Activated CD8-positive, alpha-beta memory T cell treated with anti-CD3 and anti-CD28 coated beads, Interleukin-2, amount 50 U/mL, for 24 hours (primary cell): ENCODE data around the gene NTHL1.

ENCODE experiments used
- DNase-seq: peaks from one replicate; pipeline ENCODE4 v3.0.0-alpha.2; 2020; ENCODE audit errors: extremely low read depth

The NTHL1 gene

DNA sequence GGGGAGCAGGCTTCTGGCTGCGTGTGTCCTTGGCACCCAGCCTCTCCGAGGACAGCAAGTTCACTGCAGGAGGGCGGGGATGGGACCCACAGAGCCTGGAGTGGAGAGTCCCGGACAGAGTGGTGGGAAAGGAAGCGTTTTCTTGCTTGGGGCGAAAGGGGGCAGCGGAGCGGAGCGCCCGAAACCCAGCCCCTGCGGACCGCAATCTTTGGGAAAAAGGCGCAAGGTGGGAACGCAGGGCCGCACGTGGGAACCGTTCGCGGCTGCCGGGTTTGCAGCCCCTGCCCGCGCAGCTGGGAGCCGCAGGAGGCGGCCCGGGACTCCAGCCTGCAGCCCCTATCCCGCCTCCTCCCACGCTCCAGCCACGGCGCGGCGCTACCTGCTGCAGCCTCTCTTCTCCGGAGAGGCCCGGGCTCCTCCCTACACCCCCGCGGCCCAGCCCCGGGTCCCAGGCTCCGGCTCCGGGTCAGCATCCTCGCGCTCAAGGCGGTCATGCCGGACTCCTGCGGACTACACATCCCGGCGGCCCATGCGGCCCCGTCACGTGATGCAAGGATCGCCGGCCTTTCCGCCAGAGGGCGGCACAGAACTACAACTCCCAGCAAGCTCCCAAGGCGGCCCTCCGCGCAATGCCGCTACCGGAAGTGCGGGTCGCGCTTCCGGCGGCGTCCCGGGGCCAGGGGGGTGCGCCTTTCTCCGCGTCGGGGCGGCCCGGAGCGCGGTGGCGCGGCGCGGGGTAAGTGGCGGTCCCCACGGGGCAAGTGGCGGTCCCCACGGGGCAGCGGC lies at the start of gene NTHL1, which contains the start of gene TSC2:
TSS of gene NTHL1 (minus strand) at position 505 of the 786 bp plus-strand sequence. CDS start at position 494, 11 bp downstream.
TSS of gene TSC2 (plus strand) at position 656 of the 786 bp plus-strand sequence. CDS start 631 bp downstream, outside the sequence.
- peak; percentile 87 for DNase-seq

DNA sequence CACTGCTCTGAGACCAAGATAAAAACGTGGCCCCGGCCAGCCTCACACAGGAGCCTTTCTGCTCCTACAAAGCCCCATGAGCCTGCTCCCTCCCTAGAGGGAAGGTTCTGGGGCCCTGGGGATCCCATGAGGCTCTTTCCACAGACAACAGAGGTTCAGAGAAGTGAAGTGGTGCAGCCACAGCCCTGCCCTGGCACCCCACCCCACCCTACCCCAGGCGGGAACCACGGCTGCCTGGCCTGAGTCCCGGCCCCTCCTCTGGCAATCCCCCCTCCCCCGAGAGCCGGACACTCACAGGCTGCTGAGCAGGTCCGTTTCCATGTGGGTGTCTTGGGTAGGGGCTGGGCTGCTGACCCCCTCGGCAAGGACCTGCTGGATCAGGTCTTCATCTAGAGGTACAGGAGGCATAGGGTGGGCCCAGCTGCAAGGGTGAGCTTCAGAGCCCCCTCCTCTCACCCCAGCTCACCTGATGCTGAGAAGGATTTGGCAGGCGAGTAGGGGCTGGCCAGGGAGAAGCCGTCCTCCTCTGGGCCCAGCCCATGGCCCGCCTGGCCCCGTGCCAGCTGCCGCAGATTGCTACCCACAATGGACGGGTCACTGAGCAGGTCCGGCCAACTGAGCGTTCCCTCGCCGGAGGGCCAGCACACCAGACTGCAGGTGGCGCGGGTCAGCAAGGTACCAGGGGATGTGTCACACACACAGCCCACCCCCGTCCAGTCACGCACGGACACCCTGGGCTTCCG lies 49.4 kb upstream of the NTHL1 start:
- no peak for DNase-seq

DNA sequence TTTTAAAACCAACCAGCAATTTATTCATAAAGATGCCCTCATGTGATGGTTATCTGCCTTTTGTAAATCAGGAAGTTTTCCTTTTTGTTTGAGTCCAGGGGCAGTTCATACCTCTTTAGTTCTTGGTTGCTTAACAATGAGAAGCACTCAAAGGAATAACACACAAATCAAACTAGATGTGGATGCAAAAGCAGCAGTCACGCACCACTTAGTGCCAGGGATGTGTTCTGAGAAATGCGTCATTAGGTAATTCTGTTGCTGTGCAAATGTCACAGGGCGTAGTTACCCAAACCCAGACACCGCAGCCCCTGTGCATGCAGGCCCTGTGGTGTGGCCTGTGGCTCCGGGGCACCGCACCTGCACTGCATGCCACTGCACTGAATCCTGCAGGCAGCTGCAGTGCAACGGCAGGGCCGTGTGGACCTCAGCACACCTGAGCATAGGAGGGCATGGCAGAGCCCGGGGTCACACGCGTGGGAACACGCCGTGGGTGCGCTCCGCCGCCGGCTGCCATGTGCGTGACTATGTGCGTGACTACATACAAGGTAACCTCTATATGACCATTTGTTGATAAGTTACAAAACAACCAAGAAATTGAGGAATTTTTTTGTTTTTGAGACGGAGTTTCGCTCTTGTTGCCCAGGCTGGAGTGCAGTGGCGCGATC lies 48.4 kb upstream of the NTHL1 start:
- DNase-seq, result no peak

DNA sequence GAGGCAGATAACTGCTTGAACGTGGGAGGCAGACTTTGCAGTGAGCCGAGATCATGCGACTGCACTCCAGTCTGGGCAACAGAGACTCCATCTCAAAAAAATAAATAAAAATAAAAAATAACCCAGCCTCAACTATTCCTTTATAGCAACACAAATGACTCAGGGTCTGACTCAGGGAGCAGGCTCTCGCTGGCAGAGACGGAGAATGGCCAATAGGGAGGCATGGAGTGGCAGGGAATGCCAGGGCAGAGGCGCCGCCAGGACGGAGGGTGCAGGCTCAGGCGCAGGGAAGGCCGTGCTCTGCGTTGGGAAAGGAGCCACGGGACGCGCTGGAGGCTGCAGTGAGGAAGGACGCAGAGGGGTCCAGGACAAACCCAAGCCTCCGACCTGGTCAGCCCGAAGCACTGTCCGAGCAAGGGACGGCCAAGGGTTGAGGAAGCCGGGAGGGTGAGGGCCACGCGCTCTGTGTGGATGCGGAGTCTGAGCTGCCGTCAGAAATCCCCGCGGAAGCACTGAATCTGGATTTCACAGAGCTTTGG lies 47.8 kb upstream of the NTHL1 start:
- DNase-seq, result no peak

DNA sequence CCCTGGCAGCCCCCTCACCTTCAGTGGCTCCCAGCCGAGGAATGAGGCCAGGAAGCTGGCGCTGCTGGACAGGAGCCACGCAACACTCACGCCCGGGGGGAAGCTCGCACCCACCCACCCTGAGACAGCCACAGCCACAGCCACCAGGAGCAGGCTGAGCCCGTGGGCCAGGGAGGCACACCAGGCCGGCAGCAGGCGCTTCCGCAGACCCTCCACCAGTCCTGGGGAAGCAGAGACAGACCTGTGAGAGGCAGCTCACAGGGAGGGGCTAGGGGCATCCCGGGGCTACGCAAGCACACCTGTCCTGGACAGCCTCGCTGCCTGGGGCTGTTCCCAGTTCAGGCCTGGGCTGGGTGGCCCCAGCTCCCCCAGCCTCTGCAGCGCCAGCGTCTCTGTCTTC lies 46.2 kb upstream of the NTHL1 start:
- no peak for DNase-seq

DNA sequence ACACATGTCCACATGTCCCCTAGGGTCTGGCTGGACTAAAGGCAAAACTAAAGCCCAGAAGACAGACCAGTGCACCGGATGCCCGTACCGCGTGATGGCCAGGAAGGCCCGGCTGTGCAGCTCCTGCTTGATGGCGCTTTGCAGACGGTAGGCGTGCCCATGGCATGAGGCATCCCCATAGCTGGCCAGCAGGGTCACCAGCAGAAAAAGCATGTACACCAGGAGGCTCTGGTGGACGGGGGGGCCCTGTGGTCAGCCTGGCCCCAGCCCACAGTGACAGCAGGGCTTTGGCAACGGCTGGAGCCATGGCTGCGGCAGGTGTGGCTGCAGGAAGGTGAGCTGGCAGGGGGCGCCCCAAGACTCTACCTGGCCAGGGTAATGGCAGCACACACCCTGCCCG lies 45.2 kb upstream of the NTHL1 start:
- no peak for DNase-seq

DNA sequence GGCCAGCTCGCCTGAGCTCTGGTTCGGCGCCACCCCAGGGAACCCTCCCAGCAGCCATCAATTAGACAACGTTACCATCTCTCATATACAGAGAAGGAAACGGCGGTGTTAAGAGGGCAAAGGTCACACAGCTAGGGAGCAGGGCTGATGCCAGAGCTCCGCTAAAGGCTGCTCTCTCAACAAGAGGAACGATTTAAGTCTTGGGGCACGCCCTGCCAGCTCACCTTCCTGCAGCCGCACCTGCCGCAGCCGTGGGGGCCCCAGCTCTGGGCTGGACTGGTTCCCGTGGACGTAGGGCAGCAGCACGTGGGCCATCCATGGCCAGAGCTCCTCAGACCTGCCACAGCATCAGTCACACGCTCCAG lies 44.6 kb upstream of the NTHL1 start:
- no peak for DNase-seq

DNA sequence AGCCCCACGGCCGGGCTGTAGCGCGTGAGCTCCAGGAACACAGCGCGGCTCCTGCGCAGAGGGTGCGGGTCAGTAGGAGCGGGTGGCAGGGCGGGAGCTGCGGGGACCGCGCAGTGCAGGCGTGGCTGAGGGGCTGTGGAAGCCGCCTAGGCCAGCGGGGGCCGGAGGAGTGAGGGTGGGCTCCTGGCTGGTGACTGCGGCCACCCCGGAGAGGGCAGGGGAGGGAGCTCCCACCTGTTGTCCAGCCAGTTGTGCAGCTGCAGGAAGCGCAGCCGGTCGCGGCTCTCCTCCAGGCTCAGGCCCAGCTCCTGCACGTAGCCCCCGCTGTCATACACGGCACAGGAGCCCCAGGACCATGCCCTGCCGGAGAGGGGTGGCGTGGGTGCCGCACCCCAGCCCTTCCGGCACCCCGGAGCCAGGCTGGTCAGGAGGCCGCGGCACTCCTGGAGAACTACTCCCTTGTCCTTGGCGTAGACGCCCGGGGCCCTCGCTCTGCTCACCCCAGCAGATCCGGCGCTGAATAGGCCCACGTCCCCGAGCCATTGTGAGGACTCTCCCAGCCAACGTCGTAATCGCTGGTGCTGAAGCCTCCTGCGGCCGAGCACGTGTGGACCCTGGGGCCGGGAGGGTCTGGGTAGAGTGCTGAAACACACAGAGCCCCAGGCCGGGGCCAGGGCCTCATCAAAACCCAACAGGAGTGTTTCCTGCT lies 44.1 kb upstream of the NTHL1 start:
- no peak for DNase-seq

DNA sequence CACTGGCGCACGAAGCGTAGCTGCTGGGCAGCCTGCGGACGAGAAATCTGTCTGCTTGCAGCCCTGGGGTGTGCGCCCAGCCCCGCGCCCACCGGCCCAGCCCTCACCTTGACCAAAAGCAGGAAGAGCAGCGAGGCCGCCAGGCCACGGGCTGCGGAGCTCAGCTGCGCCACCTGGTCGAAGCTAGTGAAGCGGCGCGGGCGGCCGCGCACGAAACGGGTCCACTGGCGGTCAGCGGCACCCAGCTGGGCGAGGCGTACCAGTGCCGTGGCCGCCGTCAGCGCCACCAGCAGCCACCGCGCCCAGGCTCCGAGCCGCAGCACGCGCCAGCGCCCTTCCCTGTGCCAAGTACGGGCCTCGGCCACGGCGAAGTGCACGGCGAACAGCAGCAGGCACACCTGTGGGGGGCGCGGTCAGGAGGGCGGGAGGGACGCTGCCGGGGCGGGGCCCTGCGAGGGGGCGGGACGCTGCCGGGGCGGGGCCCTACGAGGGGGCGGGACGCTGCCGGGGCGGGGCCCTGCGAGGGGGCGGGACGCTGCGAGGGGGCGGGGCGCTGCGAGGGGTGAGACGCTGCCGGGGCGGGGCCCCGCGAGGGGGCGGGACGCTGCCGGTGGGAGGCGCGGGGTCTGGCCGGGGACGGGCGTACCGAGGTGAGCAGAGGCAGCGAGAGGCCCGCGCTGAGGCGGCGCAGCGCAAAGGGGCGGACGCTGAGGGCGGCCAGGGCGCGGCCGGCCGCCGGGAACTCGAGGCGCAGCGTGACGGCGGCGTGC lies 43.3 kb upstream of the NTHL1 start:
- DNase-seq, result no peak

DNA sequence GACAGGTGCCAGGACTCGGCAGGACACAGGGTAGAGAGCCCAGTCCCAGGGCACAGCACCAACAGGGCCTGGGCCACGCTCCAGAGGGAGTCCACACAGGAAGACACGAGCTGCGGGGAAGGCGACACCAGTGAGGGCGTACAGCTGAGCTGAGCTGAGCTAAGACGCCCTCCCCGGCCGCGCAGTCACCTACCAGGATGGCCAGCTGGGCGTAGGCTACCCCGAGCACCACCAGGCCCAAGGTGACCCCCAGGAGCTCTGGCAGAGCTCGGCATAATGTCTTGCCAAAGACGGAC lies 42.8 kb upstream of the NTHL1 start:
- DNase-seq, result no peak

DNA sequence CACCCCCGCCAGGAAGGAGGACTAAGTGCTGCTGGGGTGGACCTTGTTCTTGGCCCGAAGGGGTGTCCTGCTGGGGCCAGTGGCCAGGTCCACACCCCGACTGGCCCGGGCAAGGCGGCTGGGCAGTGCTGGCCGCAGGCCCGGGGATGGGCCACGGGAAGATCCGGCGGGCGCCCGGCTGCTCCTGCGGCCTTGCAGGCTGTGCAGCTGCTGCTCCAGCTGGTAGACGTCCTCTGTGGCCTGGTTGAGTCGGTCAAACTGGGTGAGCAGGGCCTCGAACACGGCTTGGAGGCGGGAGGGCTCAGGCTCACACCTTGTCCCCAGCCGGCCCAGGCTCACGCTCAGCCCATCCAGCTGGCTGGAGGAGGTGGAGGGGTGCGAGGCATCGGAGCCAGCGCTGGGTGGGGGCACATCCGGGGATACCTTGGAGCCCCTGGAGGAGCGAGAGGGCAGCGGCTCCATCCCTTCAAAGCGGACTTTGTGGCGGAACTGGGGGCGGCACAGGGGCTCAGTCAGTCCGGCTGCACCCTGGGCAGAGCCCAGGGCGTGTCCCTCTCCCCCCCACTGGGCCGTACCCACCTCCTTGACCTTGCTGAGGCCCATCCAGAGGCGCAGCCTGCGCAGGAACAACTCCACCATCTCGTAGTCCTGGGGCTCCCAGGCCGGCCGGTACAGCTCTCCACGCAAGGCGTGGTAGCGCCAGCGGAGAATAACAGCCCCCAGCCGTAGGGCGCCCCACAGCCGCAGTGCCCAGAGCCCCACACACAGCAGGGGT lies 42.3 kb upstream of the NTHL1 start:
- DNase-seq, result no peak

DNA sequence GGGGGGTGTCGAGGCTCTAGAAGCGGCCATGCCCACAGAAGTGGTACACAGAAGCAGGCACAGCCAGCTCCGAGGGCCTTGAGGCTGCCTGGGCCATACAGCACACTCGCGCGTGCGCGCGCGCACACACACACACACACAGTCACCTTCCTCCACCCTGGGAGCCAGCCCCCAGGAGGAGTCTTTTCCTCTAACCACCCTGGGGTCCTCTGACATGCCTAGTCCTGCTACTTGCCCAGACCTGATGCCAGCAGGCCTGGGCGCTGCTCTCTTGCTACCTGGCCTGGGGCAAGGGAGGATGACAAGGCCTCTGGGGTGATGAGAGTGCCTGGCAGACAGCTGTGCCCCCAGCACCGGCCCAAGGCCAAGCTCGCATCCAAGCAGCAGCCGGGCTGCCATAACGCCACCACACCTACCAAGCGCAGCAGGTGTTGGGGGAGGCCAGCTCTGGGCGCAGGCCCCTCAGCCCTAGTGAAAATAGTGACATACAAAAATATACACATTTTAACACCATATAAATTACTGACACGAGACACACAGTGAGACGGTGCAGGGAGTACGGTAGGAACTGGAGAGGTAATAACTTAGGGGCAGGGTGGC lies 41.2 kb upstream of the NTHL1 start:
- DNase-seq, result no peak

DNA sequence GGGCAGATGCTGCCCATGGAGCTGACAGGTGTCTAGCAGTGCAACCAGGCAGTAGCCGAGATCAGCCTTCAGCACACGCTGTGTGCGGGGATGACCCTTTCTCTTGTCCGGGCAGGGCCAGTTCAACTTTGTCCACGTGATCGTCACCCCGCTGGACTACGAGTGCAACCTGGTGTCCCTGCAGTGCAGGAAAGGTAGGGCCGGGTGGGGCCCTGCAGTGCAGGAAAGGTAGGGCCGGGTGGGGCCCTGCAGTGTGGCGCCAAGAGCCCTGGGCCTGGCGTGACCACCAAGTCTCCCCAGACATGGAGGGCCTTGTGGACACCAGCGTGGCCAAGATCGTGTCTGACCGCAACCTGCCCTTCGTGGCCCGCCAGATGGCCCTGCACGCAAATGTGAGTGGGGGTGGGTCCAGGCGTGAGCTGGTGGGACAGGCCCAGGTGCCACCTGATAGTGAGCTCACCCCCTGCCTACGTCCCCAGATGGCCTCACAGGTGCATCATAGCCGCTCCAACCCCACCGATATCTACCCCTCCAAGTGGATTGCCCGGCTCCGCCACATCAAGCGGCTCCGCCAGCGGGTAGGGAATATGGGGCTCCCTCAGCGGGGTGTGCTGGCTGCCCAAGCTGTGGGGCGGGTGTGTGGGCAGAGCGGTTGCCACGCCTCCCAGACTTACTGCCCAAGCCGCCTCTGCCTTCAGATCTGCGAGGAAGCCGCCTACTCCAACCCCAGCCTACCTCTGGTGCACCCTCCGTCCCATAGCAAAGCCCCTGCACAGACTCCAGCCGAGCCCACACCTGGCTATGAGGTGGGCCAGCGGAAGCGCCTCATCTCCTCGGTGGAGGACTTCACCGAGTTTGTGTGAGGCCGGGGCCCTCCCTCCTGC lies 40.4 kb upstream of the NTHL1 start:
- no peak for DNase-seq

DNA sequence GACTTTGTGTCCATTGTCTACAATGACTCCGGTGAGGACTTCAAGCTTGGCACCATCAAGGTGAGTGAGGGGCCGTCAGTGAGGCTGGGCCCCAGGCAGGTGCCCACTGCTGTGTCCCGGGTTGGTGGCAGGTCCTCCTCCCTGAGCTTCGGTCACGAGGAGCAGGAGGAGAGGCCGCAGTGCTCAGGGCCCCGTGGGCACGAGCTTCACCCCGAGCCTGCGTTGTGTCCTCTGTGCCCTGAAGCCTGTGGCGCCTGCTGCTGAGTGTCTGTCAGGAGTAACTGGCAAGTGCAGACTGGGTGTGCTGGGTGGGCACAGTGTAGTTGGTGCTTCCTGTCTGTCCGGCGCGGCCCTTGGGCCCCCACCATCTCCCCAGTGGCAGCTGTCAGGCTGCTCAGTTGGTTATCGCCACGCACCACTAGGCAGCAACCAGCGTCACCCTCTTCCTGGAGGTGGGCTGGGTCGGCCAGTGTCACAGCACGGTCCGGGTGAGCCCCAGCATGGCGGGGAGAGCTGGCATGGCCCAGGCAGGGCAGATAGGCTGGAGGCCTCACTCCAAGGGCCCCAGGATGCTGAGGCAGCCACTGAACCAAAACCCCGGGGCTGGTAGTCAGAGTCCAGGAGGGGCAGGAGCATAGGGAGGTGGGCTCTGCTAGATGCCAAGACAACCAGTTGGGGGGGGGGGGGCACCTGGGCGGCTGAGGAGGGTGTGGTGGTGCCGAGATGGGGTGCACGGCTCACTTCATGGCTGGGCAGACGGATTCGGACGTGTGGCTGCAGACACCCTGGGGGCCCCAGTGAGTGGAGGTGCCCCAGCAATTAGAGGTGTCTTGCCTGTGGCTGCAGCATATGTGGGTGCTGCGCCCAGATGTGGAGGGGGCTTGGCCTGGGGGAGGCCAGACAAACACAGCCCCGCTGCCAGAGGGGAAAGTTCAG lies 39.4 kb upstream of the NTHL1 start:
- DNase-seq, result no peak

DNA sequence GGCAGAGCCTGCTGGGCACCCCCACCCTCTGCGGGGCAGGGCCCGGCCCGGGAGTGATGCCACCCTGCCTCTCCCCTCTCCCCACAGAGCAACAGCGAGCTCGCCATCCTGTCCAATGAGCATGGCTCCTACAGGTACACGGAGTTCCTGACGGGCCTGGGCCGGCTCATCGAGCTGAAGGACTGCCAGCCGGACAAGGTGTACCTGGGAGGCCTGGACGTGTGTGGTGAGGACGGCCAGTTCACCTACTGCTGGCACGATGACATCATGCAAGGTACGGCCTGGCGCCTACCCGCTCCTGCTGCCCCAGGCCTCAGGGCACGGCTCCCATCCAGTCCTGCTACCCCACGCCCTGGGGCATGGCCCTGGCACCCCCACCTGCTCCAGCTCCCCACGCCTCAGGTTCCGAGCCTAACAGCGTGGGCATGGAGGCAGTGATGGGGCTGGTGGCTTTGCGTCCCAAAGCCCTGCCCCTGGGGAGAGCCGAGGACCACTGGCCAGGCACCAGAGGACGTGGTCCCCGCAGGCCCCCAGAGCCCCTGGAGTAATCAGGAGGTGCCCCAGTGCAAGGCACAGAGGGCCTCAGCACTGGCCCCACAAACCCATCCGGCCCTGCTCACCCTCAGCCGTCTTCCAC lies 38.6 kb upstream of the NTHL1 start:
- no peak for DNase-seq

DNA sequence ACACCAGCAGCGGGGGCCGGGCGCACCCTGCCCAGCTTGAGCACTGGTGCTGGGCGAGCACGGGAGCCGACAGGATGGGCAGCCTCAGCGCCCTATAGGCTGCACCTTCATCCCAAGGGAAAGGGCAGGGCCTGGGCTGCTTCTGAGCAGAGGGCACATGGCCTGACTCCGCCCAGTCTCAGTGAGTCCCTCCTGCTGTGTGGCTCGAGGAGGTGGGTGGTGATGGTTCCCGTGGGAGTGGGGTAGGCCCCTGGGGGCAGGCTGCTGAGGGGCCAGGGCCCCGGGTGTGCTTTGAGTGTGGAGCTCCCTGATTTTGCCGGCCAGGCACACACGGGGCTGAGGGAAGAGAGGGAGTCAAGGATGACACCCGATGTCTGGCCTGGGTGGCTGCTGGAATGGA lies 38.0 kb upstream of the NTHL1 start:
- no peak for DNase-seq

DNA sequence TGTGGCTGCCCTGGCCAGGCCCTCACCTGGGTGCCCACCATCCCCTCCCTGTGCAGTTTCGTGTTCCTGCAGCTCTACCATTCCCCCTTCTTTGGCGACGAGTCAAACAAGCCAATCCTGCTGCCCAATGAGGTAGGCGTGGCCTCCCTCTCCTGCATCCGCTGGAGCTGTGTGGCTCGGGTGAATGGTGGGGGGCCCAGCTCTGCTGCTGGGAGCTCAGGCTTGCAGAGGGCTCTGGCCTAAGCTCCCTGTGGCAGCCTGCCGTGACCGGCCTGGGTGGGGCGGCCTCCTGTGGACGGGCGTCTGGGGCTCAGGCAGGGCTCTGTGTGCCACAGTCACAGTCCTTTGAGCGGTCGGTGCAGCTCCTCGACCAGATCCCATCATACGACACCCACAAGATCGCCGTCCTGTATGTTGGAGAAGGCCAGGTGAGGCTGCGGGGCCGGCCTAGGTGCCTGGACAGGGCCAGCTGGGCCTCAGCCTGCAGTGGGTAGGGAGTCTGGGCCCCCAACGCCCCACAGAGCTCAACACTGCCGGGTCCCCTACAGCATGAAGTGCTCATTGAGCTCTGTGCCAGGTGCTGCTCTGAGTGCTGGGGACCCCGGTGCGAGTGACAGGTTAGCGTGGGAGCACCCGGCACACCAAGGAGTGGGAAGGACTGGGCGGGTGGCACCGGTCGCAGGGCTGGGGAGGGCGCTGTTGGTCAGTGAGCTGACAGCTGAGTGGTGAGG lies 37.4 kb upstream of the NTHL1 start:
- DNase-seq, result no peak
